GM18499 (cell line): ENCODE results near the gene AQP12A.

Source experiments
- ATAC-seq: cut with Tn5 transposase; IDR thresholded peaks from one replicate; pipeline ENCODE4 v1.9.1; 2021; ENCODE audit warnings: moderate number of reproducible peaks; ENCODE audit not compliant: insufficient read depth, unreplicated experiment

The AQP12A gene

GRCh38 chr2:240703417-240704341 is 12.0 kb downstream of the AQP12A start:
- no peak for ATAC-seq

DNA sequence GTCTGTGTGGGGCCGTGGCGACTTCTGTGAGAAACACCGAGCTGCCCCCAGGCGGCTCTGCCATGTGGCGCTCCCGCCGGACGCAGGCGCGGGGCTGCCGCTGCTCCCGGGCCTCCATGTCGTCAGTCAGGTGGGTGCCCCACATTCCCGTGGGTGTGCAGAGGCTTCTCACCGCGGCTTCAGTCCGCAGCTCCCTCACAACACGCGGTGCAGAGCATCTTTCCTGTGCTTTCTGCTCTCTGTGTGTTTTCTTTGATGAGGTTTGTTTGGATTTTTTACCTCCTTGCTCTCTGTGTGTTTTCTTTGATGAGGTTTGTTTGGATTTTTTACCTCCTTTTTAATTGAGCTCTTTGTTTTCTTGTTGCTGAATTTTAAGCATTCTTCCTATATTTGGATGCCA is 13.0 kb downstream of the AQP12A start:
- ATAC-seq, result no peak

DNA sequence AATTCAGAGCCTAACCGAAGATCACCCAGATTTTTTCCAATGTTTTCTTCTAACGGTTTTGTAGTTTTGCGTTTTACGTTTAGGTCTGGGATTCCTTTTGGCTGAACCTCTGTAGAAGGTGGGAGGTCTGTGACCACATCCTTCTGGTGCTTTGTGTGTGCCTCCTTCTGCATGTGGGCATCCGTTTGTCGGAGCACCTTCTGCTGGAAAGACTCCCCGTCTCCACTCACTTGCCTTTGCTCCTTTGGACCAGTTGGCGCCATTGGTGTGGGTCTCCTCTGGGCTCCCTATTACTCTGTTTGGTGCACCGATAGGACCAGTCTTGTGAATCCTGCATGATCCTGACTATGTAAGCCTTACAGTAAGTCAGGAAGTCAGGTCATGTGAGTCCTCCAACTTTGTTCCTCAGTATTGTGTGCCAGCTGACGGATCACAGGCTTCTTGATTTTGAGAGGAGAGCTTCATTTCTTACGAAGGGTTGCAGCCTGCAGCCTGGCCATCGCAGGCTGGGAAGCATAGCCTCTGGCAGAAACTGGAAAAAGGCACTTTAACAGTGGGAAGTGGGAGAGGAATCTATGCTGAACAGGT is 13.6 kb downstream of the AQP12A start:
- ATAC-seq, result no peak

DNA sequence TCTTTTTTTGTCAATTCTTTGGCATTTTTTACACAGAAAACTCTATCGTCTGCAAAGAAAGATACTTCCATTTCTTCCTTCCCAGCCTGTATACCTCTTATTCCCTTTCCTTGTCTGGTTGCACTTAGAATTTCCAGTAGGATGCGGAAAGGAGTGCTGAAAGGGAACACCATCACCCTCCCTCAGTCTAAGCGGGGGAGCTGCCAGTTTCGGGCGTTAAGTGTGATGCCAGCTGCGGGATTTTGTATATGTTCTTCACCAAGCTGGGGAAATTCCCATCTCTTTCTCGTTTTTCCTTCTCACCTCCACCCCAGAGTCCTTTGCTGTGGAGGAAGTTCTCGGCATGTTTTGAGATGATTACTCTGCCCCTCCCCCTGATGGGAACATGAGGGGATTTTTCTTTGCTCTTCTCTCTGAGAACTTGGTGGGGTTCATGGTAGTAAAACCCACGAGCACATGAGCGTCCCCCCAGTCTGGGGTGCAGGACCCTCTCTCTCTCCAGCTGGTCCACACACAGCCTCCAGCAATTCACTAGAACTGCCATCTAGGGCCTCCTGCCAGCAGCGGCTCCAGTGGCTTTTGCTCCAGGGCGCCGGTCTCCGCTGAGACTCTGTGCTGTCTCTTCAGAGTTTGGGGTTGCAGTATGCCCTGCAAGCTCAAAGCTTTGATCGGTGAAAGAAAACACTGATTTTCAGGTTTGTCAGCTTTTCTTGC is 15.5 kb downstream of the AQP12A start:
- no peak for ATAC-seq

DNA sequence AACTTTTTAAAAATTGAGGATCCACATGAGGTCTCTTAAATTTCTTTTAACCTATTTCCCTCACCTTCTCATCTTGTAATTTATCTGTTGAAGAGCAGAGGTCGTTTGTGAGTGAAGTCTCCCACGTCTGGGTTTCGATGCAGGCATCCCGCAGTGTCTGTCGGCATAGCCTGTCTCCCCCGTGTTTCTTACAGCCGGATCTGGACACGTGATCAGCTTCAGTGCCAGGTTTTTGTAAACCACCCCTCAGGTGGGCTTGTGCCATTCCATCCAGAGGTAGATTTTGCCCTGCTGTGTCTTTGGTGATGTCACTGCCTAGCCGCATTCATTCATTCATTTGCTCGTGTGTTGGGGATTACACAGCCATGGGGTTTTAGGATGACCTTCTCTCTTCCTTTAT is 16.2 kb downstream of the AQP12A start:
- ATAC-seq, result no peak

- ATAC-seq, result no peak
Measured at GRCh38 chr2:240708457-240708856, 16.8 kb downstream of the AQP12A start.

DNA sequence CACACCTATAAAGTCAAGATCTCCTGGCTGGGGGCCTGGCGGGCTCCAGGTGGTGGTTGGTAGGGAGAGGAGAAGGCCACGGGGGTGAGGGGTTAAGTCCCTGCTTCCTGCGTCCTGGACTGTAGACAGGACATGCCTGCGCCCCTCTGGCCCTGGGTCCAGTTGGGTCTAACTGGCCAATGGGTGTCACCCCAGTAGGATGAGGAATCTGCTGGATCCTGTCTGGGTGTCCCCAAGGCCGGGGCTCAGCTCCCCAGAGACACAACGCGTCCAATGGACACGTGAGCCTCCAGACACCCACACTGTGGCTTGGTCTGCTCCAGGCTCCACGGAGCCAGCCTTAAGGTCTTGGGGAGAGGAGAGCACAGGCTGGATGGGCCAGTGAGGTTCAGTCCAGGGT is 19.6 kb downstream of the AQP12A start:
- ATAC-seq, result no peak

DNA sequence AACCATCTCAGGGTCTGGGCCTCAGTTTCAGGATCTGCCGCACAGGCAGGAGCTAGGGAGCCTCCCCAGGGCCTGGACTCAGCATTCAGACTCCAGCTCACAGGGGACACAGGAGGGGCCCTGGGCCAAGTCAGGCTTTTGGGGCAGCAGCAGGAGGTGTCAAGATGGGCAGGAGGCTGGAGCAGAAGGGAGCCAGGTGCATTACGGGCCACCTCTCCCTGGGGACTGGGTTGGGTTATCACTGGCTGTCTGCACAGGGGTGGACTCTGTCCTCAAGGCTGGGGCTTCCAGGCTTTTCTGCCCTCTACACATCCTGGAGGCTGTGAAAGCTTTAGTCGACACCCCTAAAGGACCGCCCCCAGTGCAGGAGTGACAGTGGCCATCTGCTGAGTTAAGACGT is 20.0 kb downstream of the AQP12A start:
- ATAC-seq, result no peak

GRCh38 chr2:240712121-240712520 is 20.5 kb downstream of the AQP12A start:
- no peak for ATAC-seq

DNA sequence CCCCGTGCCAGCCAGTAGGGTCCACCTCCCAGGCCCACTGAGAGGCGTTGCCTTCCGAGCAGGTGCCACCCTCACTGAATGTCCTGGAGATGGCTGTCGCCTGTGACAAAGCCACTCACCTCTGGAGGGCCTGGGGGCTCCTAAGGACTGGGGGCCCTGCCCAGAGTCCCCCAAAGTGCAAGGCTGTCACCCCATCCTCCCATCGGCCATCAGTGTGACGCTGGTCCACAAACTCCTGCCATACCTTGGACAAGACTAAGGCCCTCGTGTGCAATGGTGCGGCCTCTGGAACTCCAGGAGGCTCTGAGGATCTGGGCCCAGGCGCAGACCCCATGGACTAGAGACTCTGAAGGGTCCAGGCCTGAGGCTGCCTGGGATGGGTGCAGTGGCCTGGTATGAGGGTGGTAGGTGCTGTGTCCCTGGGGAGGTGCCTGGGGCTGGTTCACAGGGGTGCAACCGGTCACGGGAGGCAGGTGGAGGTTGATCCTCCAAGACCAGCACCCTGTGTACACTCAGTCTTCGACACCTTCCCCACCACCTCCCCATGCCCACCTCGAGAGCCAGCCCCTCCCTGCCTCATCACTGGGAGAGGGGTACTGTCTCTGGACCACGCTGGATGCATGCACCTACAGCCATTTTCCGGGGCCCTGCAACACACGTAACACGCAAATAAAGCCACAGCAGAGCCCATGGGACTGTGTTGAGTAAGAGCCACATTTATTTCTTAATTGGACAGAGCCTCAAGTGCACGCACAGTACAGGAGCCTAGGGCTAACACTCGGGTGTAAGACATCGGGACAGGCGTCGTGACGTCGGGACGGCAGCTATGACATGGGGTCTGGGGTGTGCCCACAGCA is 21.6 kb downstream of the AQP12A start:
- no peak for ATAC-seq

GRCh38 chr2:240713928-240714746 is 22.5 kb downstream of the AQP12A start:
- ATAC-seq, result no peak

DNA sequence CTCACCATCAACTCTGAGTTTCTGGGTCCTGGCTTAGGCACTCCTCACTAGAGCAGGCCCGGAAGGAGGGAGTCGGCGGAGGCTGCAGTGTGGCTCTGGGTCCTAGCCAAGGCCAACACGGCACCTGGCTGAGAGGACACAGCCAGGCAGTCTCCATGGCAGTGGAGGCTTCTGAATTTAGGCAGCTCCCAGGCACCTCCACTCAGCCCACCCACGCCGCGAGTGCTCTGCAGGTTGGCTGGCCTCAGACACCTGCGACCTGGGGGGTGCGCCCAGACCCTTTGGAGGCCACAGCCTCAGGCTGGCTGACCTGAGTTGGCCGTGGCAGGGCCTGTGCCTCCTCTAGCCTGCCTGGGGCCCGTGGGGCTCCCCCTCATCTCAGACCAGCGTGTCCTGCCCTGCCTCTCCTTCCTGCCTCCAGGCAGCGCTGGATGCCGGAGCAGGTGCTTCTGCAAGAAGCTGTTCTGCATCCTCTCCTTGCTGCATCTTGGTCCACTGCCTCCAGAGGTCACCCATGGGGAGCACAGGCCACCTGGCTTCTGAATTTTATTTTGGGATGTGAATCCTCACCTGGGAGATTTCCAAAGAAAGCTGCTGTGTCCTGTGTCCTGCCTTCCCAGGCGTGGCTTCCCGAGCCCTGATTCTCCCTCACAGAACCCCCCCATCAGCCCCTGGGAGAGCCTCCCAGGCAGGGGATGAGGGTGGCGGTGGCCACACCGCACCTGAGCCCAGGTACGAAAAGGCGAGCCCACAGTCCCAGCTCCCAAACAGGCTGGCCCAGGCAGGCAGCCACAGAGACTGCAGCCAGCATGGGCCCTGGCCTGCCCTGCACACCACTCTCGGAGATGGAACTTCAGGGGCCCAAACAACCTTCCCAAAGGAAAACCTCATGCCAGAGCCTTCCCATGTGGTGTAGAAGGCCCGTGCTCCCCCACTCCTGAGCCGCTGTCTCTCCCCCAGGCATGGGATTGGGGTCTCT is 23.4 kb downstream of the AQP12A start:
- ATAC-seq, result no peak

- no peak for ATAC-seq
Measured at GRCh38 chr2:240716130-240716798, 24.6 kb downstream of the AQP12A start.

GRCh38 chr2:240717181-240717641 is 25.5 kb downstream of the AQP12A start:
- ATAC-seq, result no peak

GRCh38 chr2:240717681-240718581 is 26.3 kb downstream of the AQP12A start:
- no peak for ATAC-seq

- ATAC-seq, result no peak
Measured at GRCh38 chr2:240718896-240719490, 27.3 kb downstream of the AQP12A start.
